Measurements from ENCODE around the gene CFL2.
"Not testable (repeated sequence)": the region's sequence is repeated elsewhere in the genome, so short reads cannot be mapped to it uniquely, and the experiment has no call there.

Gene CFL2

DNA sequence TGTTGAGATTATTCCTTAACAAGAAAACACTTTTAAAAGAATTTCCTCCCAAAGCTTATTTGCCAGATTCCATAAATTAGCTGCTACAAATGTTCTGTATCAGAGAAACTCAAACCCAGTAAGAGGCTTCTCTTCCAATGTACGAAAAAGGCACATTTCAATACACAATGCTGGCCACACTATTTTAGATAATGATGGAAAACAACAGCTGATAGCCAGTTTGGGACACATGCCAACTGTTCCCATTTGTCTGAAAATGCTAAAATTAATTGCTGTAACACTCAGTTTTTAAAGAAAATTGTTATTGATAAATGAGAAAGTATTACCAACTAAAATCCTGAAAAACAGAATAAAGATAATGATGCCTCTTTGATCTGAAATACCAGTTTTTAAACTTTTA, 4.4 kb downstream of the CFL2 start:
- DNase-seq (ENCODE audit: insufficient read length) = no peak
- no peak for FAIRE-seq
- TF ChIP-seq POLR2A (IDR thresholded peaks at IDR 0.05; ENCODE audit: low read depth, low read length) (no peak), TAF1 (IDR thresholded peaks at IDR 0.05; ENCODE audit: borderline replicate concordance, low read depth, low read length) (no peak), POLR2AphosphoS5 (IDR thresholded peaks at IDR 0.05; ENCODE audit: low read depth, low read length) (no peak)

DNA sequence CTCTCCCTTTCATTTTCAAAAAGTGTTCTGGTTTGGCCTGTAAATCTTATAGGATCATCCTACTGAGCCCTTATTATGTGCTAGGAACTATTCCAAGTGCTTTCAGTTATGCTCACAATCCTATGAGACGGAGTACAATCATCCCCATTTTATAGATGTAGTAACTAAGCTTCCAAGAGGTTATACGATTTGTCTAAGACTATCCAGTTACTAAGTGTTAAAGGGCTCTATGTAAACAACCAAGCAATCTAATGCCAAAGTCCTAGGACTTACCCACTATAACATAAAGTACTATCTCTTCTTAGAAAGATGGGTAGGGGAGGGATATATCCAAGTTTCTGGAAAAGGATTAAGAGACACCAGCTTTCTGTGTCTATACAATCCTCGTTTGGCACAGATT, 6.7 kb downstream of the CFL2 start:
- FAIRE-seq (no peak), DNase-seq (ENCODE audit: insufficient read length) (no peak)
- TF ChIP-seq POLR2A (IDR thresholded peaks at IDR 0.05; ENCODE audit: low read depth, low read length) = no peak
- no peak for TF ChIP-seq TAF1 (IDR thresholded peaks at IDR 0.05; ENCODE audit: borderline replicate concordance, low read depth, low read length)
- TF ChIP-seq POLR2AphosphoS5 (IDR thresholded peaks at IDR 0.05; ENCODE audit: low read depth, low read length) = no peak

DNA sequence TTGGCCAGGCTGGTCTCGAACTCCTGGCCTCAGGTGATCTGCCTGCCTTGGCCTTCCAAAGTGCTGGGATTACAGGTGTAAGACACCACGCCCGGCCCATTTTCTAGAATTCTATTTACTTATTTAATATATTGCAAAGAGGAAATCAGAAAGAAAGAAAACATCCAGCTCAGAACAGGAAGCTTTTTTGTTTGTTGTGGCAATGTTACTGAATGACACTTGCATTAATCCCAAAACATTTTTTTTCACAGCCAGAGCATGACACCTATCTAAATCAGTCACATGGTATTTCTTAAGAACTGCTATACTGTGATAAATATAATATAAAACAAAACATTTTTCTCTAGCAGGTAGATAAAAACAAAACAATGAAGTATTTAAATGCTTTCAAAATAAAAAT, 12.6 kb downstream of the CFL2 start:
- TF ChIP-seq TAF1 (IDR thresholded peaks at IDR 0.05; ENCODE audit: borderline replicate concordance, low read depth, low read length) (no peak), POLR2AphosphoS5 (IDR thresholded peaks at IDR 0.05; ENCODE audit: low read depth, low read length) (no peak), POLR2A (IDR thresholded peaks at IDR 0.05; ENCODE audit: low read depth, low read length) (no peak)
- DNase-seq (ENCODE audit: insufficient read length) (no peak), FAIRE-seq (no peak)

DNA sequence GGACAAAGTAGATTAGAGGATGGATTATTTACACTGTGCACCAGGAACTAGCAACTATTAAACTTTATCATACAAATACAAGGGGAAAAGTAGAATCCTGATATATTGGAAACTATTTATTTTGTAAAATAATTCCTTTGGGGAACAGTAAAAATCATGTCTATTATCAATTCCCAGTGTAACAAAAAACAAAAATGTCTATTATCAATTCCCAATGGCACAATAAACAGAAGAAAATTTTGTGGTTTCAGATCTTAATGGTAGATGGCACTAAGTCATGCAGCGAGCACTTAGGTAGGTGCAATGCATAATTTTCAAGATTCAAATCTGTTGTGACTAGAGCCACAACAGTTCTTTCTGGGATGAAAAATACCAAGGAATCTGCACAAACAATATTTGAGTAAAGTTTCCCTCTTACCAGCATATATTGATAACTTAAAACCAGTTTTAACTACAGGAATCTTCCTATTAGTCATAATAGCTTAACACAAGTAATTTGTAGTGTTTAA, 13.7 kb downstream of the CFL2 start:
- no peak for FAIRE-seq
- TF ChIP-seq TAF1 (IDR thresholded peaks at IDR 0.05; ENCODE audit: borderline replicate concordance, low read depth, low read length) (no peak), POLR2A (IDR thresholded peaks at IDR 0.05; ENCODE audit: low read depth, low read length) (no peak), POLR2AphosphoS5 (IDR thresholded peaks at IDR 0.05; ENCODE audit: low read depth, low read length) (no peak)
- DNase-seq (ENCODE audit: insufficient read length) = no peak

DNA sequence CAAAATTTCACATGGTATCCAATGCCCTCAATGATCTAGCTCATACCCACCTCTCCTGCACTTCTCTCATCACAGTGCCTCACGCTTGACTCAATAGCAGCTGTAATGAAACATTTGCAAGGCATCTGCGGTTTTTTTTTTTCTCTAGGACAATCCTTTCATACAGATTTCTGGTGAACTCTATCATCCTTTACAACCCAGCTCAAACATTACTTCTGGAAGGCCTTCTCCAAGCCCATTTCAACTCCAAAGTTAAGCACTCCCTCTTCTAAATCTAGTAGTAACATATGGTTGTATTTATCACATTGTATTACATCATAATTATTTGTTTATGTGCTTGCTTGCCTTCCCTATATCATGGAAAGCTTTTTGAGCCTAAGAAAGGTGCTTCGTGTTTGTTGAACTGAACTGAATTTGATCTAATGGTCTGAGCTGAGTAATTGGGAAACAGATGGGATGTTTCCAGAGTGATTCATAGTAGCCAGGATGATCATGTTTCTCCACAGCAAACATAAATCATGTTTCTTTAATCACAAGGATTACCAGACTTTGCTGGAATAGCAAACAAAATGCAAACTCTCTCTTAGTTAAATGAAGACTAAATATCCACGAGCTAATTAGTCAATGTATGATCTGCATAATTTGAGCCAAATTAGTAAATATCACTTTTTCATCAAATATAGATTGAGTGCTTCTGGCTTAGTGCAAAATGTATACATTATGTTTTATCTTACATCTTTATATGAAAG, 14.3 kb downstream of the CFL2 start:
- DNase-seq (ENCODE audit: insufficient read length) (no peak), FAIRE-seq (no peak)
- no peak for TF ChIP-seq POLR2A (IDR thresholded peaks at IDR 0.05; ENCODE audit: low read depth, low read length)
- no peak for TF ChIP-seq POLR2AphosphoS5 (IDR thresholded peaks at IDR 0.05; ENCODE audit: low read depth, low read length)
- TF ChIP-seq TAF1 (IDR thresholded peaks at IDR 0.05; ENCODE audit: borderline replicate concordance, low read depth, low read length) = no peak

DNA sequence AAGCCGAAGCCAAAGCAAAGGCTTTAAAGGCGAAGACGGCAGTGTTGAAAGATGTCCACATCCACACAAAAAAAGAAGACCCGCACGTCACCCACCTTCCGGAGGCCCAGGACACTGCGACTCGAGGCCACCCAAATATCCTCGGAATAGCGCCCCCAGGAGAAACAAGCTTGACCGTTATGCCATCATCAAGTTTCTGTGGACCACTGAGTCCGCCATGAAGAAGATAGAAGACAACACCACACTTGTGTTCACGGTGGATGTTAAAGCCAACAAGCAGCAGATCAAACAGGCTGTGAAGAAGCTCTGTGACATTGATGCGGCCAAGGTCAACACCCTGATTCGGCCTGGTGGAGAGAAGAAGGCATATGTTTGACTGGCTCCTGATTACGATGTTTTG, 20.2 kb downstream of the CFL2 start:
- not testable (repeated sequence) for DNase-seq (ENCODE audit: insufficient read length); FAIRE-seq

DNA sequence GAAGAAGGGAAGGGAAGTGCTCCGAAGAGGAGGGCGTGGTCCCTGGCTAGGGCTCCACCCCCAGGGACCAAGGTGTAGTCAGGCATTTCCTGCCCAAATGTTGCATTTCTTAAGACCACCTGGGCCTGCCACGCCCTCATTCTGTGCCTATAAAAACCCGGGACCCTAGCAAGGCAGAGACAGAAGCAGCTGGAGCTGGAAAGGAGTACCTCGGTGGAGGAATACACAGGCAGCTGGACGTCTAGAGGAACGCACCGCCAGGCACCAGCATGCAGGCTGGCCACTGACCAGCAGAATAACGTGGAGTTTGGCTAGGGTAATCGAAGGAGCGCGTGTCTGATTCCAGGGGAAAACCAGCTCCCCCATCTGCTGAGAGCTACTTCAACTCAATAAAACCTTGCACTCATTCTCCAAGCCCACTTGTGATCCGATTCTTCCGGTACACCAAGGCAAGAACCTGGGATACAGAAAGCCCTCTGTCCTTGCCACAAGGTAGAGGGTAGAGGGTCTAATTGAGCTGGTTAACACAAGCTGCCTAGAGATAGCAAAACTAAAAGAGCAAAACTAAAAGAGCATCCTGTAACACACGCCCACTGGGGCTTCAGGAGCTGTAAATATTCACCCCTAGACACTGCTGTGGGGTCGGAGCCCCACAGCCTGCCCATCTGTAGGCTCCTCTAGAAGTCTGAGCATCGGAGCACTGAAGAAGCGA, 21.0 kb downstream of the CFL2 start:
- TF ChIP-seq POLR2AphosphoS5 (IDR thresholded peaks at IDR 0.05; ENCODE audit: low read depth, low read length) (no peak), POLR2A (IDR thresholded peaks at IDR 0.05; ENCODE audit: low read depth, low read length) (no peak), TAF1 (IDR thresholded peaks at IDR 0.05; ENCODE audit: borderline replicate concordance, low read depth, low read length) (no peak)
- no peak for FAIRE-seq
- DNase-seq (ENCODE audit: insufficient read length) = no peak

DNA sequence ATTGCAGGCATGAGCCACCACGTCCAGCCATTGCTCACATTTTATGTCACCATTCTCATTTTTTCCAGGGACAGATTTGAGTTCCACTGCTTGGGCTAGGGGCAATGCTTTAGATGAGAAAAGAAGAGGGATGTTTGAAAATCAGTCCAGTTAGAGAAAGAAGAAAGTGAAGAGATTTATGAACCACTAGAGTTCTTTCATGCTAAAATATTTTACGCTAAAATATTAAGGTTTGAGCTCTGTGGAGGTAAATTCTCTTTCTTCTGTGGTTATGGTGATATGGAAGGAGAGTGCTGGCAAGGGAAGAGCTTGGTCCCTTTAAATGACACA, 21.5 kb downstream of the CFL2 start:
- DNase-seq (ENCODE audit: insufficient read length) (no peak), FAIRE-seq (no peak)
- no peak for TF ChIP-seq POLR2AphosphoS5 (IDR thresholded peaks at IDR 0.05; ENCODE audit: low read depth, low read length)
- TF ChIP-seq POLR2A (IDR thresholded peaks at IDR 0.05; ENCODE audit: low read depth, low read length) = no peak
- no peak for TF ChIP-seq TAF1 (IDR thresholded peaks at IDR 0.05; ENCODE audit: borderline replicate concordance, low read depth, low read length)

DNA sequence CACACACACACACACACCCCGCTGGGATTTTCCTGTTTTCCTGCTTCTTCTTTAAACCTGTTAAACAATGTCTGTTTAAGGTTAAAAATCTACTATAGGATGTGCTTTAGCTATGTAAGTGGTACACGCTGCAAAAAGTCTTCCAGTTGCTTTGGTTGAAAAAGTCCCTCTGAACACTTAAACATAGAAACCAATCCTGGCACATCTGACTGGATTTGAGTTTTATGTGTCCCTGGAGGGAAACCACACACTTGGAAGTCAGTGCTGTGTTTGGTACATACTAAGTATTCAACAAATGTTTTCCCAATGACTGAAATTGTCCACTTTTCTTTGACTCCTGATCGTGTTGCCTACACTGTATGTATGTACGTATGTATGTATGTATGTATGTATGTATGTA, 22.0 kb downstream of the CFL2 start:
- TF ChIP-seq TAF1 (IDR thresholded peaks at IDR 0.05; ENCODE audit: borderline replicate concordance, low read depth, low read length) = no peak
- FAIRE-seq (no peak), DNase-seq (ENCODE audit: insufficient read length) (no peak)

DNA sequence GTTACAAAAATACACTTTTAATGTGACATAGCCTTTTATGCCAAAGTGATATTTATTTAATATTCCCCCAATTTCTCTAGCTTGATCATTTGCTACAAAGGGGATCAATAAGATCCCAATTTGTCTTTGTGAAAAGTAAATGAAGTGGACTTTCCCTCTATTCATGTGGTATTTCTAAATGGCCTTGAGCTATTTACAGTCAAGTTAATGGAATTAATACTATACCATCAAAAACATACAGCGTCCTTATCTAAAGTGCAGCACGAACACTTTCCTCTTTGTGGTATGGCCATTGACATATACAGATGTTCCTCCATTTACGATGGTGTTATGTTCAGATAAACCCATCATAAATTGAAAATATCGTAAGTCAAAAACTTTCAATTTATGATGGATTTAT, 23.2 kb downstream of the CFL2 start:
- FAIRE-seq = no peak
- no peak for DNase-seq (ENCODE audit: insufficient read length)
- TF ChIP-seq POLR2A (IDR thresholded peaks at IDR 0.05; ENCODE audit: low read depth, low read length) (no peak), TAF1 (IDR thresholded peaks at IDR 0.05; ENCODE audit: borderline replicate concordance, low read depth, low read length) (no peak), POLR2AphosphoS5 (IDR thresholded peaks at IDR 0.05; ENCODE audit: low read depth, low read length) (no peak)

DNA sequence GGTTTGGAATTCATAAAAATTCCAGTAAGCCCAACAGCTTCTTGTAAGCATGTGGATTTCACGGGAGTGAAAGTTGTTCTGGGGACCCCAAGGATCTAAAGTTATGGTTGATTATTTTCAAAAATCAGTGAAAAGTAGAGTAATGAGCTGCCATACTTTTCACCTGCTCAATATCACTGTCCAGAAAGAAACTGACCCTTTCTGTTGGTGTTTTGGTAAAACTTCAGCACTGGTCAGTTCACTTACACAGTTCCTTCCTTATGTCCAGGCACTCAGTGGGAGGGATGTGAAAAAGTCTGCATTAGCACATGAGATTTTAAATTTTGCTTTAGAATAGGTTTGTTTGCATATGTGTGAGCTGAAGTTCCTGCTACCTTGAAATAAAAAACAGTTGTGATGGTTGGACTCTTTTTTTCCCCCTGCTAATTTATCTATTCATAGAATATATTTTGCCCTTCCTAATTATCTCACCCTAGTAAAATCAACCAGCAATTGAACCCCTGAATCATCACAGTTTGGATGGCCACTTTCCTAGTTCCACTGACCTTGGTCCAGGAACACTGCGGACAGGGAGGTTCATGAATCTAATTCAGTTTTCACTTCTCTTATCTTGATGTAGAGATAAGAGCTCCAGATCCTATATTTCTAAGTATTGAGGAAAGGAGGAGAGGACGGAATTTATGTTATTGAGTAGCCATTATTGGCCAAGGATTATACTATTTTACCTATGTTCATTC, 25.8 kb downstream of the CFL2 start:
- DNase-seq (ENCODE audit: insufficient read length) = no peak
- no peak for FAIRE-seq
- TF ChIP-seq TAF1 (IDR thresholded peaks at IDR 0.05; ENCODE audit: borderline replicate concordance, low read depth, low read length) (no peak), POLR2AphosphoS5 (IDR thresholded peaks at IDR 0.05; ENCODE audit: low read depth, low read length) (no peak), POLR2A (IDR thresholded peaks at IDR 0.05; ENCODE audit: low read depth, low read length) (no peak)

All from GM12892 (cell line).